HEK293T (cell line): ENCODE measurements around the gene RAMACL.

Experiments
- BHLHE40 ChIP-seq: fragments of 450-650 bp; IDR thresholded peaks from 2 replicates; pipeline ENCODE4 v1.6.1; 2016; ENCODE audit warnings: mild to moderate bottlenecking, moderate library complexity, borderline replicate concordance
- CTBP1 ChIP-seq: fragments of 450-650 bp; IDR thresholded peaks from 2 replicates; pipeline ENCODE4 v1.6.1; 2016; ENCODE audit warnings: borderline replicate concordance
- FOXA1 ChIP-seq: fragments of 450-650 bp; IDR thresholded peaks from 2 replicates; pipeline ENCODE4 v1.6.1; 2016; ENCODE audit warnings: mild to moderate bottlenecking
- FOXK2 ChIP-seq: fragments of 450-650 bp; IDR thresholded peaks from 2 replicates; pipeline ENCODE4 v1.6.1; 2016; ENCODE audit warnings: mild to moderate bottlenecking
- FOXM1 ChIP-seq: fragments of 450-650 bp; IDR thresholded peaks from 2 replicates; pipeline ENCODE4 v1.6.1; 2017; ENCODE audit warnings: mild to moderate bottlenecking, borderline replicate concordance
- HDGF ChIP-seq: fragments of 450-650 bp; IDR thresholded peaks from 2 replicates; pipeline ENCODE4 v1.6.1; 2017; ENCODE audit warnings: antibody characterized with exemption, borderline replicate concordance
- LEF1 ChIP-seq: fragments of 450-650 bp; IDR thresholded peaks from 2 replicates; pipeline ENCODE4 v1.6.1; 2017; ENCODE audit warnings: mild to moderate bottlenecking, borderline replicate concordance
- NFRKB ChIP-seq: fragments of 450-650 bp; IDR thresholded peaks from 2 replicates; pipeline ENCODE4 v1.6.1; 2016; ENCODE audit warnings: mild to moderate bottlenecking, moderate library complexity
- PKNOX1 ChIP-seq: fragments of 450-650 bp; IDR thresholded peaks from 2 replicates; pipeline ENCODE4 v1.6.1; 2016
- SP1 ChIP-seq: fragments of 450-650 bp; IDR thresholded peaks from 2 replicates; pipeline ENCODE4 v1.6.1; 2017
- SUZ12 ChIP-seq: fragments of 450-650 bp; IDR thresholded peaks from 2 replicates; pipeline ENCODE4 v1.6.1; 2016; ENCODE audit warnings: mild to moderate bottlenecking
- TARDBP ChIP-seq: fragments of 450-650 bp; IDR thresholded peaks from 2 replicates; pipeline ENCODE4 v1.6.1; 2016
- ZNF384 ChIP-seq: fragments of 450-650 bp; IDR thresholded peaks from 2 replicates; pipeline ENCODE4 v1.6.1; 2016

- TF ChIP-seq HDGF (no peak), BHLHE40 (no peak), SUZ12 (no peak), FOXK2 (no peak), TARDBP (no peak), FOXM1 (no peak), SP1 (no peak), PKNOX1 (no peak), CTBP1 (no peak), ZNF384 (no peak), FOXA1 (no peak), LEF1 (no peak), NFRKB (no peak)
These were observed 28.1 kb downstream of the RAMACL start for GRCh38 chr6:166558156-166559005.
